HG03045 (cell line): ENCODE data around the gene RAD23B.
A peak's percentile ranks its signal among the peaks of the same experiment; 100 is the strongest.
"Not testable (repeated sequence)": the region's sequence is repeated elsewhere in the genome, so short reads cannot be mapped to it uniquely, and the experiment has no call there.

Source experiments
- ATAC-seq: cut with Tn5 transposase; IDR thresholded peaks from one replicate; pipeline ENCODE4 v1.9.1; 2021; ENCODE audit warnings: mild to moderate bottlenecking, moderate library complexity; ENCODE audit not compliant: unreplicated experiment

The RAD23B gene

DNA sequence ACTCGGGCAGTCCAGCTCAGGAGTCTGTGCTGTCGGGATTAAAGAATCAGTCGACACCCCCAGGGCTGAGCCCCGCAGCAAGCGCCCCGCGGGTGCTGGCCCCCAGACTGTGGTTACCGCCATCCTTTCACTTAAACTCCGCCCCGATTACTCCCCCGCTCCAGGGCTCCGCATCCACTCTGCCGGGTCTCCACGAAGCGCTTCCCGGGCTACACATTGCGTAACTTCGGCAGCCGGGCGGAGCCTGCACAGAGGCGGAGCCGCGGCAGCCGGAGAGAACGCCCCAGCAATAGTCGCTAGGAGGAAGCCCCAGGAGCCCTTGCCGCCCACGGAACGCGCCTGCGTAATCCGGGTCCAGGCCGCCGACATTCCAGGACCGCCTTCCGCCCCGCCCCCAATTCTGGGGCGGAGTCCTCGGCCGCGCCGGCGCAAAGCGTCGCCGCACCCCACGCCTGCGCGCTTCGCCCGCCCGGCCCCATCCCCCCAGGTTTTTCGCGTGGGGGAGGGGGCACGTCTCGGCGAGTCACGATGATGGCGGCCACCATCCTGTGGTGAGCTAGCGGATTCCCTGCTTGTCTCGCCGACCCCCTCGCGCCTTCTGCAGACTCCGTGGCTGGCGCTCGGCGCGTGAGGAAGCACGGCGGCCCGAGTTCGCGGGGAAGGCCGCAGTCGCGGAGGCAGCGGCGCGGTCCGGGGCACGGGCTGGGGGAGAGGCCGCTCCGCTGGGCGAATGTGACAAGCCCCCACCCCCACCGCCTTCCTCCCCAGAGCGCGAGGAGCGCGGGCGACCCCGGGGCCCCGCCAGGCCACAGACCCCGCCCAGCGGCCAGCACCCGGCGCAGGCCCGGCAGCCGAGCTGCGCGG, at the start of gene RAD23B:
RAD23B (plus strand) TSS at position 521 of the 864 bp plus-strand sequence. CDS start 351 bp downstream, outside the sequence.
- ATAC-seq, result peak; percentile 91

DNA sequence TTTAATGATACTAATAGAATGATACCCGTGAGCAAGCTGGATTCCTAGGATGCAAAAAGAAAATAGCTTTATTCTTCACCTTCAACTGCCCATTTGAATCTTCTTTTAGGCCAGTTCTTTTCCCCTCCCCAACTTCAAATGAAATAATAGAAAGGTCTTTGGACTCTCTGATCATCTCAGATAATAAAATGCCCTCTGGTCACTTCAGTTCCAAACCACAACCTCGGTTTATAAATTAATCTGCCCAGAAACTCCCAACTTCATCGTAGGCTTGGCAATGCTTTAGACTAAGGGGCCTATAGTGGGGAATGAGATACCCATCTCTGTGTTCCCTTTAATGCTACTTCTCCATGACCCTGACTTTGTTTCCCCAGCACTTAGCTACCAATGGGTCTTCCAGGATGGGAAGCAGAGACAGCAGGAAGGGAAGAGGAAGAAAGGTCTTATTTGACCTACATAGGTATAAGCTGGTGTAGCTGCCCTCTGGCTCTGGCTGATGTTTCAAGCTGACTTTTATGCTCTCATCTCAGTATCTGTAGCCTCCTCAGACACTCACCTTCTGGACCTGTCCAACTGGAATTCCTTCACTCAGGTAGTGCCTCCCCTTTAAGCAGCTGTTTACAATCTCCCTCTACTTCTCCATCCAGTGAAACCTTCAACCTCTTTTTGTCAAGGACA, 47.2 kb upstream of the RAD23B start:
- no peak for ATAC-seq

DNA sequence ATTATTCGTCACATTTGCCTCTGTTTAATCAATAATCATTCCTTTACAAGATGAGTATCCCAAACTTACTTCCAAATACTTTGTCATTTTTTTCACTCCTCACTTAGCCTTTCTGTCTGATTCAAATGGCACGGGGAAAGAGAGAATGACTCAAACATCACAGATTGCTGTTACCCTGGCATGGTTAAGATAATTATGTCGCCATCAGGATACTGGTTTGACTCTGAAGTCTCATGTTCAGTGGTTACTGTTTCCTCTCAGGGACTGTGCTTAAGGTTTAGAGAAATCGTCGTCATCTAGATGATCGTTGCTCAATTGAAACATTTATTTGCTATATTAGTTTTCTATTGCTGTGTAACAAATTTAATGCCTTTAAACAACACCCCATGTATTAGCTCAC, 45.2 kb upstream of the RAD23B start:
- no peak for ATAC-seq

DNA sequence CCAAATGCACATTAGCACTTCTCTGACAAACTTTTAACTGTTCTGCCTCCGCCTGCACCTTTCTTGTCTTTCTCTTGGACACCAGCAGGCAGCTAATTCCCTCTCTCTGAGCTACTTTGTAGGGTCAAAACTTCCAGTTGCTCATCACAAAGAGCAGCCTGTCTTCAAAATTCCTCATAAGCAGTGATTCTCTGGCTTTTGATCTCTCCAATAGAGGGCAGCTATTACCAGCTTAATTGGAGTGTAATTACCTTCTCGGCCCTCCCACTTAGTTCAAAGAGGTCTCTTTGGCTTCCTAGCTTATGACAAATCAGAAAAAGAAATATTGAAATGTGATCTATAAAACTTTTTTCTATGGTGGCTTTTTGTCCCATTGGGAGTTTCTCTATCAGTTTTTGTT, 43.6 kb upstream of the RAD23B start:
- ATAC-seq, result no peak

DNA sequence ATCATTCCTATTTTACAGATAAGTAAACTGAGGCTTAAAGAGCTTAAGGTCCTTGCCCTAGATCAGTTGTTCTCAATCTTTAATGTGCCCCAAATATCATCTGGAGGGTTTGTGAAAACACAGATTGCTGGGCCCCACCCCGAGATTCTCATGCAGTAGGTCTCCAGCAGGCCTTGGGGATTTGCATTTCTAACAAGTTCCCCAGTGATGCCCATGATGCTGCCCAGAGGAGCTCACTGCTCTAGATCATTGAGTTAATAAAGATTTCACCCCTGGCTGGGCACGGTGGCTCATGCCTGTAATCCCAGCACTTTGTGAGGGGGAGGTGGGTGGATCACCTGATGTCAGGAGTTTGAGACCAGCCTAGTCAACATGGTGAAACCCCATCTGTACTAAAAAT, 42.8 kb upstream of the RAD23B start:
- no peak for ATAC-seq

DNA sequence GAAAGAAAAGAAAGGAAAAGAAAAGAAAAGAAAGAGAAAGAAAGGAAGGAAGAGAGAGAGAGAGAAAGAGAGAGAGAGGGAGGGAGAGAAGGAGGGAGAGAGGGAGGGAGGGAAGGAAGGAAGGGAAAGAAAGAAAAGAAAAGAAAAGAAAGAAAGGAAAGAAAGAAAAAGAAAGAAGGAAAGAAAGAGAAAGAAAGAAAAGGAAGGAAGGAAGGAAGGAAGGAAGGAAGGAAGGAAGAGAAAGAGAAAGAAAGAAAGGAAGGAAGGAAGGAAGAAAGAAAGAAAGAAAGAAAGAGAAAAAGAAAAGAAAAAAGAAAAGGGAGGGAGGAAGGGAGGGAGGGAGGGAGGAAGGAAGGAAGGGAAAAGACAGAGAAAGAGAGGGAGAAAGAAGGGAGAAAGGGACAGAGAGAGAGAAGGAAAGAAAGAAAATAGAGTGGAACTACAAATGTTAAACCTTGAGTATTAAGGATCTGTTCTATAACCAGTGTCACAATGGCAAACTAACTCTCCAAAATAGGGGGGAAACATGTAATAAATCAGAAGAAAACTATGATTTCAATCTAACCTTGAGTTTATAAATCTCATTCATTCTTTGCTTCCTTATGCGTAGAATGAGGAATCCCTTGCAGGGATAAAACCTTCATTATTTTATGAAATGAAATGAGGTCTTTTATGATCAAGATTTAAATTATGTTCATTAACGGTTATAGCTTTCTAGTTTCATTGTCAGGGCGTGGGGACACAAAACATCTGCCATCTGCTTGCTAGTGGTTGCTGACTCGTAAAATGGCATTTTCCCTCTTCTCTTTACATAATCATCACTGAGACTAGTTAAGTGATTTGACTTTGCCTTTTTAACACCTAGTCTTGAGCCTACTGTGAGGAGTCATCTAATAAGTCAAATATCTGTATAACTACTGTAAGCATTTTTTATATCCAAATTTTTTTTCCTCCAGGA, 40.7 kb upstream of the RAD23B start:
- no peak for ATAC-seq

DNA sequence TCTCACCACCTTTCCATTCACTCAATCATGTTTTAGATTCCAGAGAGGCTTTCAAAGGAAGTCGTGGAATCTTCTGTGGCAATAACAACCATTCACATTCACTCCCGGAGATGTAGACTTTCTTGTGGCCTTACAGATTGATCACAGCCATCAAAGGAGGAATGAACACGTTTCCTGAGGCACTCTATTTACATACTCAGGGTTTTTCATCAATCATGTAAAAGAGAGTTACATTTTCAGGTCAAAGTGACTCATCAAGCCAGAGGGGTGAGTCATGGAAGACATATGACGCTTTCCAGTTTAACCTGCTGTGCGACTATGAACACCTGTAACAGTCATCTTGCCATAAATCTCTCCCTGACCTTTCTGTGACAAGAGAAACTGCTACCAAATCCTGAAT, 39.3 kb upstream of the RAD23B start:
- ATAC-seq, result no peak

DNA sequence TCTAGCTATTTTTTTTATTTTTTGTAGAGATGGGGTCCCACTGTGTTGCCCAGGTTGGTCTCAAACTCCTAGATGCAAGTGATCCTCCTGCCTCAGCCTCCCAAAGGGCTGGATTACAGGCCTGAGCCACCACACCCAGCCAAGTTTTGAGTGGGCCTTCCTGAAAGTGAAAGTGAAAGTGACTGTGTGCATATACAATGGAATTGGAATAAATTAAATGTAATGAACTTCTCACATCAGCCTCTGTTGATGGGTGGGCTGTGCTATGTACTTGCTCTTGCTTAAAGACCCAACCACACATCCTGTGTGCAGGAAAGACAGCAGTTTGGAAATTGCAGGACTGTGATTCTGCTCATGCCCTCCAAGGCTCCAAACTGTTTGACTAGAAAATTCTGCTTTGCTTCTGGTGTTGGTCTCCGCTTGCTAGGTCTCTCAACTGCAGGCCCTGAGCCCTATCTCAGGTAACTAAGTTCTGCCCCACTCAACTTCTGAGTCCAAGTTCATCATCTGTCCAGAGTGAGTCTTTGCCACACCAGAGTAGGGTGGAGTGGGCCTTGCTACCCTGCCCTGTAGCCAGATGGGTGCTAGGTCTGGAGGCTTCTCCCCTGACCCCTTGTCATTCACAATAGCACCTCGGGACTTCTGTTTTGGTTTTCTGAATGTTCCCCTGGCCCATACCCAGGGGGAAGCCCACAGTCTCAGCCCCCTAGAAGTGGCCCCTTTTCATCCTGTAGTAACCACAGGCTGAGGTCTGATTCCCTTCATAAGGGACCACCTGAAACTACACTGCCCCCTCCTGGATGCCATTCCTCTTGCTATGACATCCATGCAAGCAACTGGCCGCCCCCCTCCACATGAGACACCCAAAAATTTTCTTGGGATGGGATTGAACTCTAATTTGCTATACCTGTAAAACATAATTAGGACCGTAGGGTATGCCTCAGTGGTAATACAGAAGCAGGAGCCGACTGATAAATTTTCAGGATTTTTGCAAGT, 36.5 kb upstream of the RAD23B start:
- no peak for ATAC-seq

GRCh38 chr9:107248714-107249113, 34.4 kb upstream of the RAD23B start:
- no peak for ATAC-seq

DNA sequence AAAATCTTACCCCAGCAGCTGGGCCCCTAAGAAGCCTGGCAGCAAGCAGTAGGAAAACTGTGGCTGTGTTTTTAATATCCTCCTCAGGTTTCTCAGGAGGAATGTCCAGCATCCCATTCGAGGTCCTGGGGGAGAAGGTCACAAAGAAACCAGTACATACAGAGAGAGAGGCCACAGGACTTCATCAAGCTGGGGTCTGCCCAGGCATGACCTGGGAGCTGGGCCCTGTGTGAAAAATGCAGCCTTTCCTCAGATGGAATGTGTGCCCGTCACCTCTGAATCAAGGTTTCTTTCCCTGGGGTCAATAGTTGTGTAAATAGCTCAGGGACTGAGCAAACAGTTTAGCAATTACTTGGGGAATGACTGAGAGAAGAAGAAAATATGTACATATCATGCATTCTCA, 33.9 kb upstream of the RAD23B start:
- no peak for ATAC-seq

- ATAC-seq, result no peak
Measured at GRCh38 chr9:107249665-107250285, 33.3 kb upstream of the RAD23B start.

DNA sequence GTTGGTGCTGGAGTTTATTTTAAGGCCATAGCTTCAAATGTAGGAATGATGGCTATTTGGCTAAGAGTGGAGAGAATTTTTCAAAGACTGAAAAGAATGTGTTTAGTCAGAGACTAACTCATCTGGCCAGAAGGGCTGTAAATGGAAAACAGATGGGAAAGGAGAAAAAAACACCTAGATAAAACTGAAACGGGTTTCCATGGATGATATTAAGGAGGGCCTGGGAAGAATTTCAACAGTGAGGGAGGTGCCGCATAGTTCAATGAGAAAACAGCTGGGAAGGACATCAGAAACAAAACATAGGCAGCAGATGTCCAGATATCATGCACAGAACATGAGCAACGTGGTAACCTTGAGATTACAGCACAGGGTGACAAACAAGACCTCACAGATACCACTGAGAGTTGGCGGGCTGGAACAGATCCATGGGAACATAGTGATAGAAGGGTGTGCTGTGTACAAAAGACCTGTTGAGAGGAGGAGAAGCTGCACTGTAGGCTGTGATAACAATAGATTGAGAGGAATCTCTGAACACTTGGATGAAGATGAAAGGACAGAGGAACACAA, 31.2 kb upstream of the RAD23B start:
- ATAC-seq, result no peak

DNA sequence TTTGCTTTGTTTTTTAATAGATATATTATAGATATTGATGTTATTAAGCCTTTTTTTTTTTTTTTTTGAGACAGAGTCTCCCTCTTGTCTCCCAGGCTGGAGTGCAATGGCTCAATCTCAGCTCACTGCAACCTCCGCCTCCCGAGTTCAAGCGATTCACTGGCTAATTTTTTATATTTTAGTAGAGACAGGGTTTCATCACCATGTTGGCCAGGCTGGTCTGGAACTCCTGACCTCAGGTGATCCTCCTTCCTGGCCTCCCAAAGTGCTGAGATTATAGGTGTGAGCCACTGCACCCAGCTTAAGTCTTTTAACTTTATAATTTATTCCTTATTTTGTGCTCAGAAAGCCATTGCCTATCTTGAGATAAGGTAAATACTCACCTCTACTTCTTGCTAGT, 24.2 kb upstream of the RAD23B start:
- no peak for ATAC-seq

DNA sequence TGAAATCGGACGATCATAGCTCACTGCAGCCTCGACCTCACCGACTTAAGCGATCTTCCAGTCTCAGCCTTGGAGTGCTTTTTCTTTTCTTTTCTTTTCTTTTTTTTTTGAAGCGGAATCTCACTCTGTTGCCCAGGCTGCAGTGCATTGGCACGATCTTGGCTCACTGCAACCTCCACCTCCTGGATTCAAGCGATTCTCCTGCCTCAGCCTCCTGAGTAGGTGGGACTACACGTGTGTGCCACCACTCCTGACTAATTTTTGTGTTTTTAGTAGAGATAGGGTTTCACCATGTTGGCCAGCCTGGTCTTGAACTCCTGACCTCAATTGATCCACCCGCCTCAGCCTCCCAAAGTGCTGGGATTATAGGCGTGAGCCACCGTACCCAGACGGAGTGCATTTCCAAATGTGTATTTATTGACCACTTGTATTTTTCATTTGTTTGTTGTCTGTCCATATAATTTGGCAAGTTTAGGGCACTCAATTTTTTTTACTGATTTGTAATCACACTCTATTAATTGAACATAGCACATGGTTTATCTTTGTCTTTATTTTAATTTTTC, 23.2 kb upstream of the RAD23B start:
- ATAC-seq, result not testable (repeated sequence)

- peak; percentile 98 for ATAC-seq
Measured at GRCh38 chr9:107260437-107261081, 22.5 kb upstream of the RAD23B start.

- no peak for ATAC-seq
Measured at GRCh38 chr9:107261106-107261505, 22.0 kb upstream of the RAD23B start.

GRCh38 chr9:107263289-107263688, 19.8 kb upstream of the RAD23B start:
- no peak for ATAC-seq

DNA sequence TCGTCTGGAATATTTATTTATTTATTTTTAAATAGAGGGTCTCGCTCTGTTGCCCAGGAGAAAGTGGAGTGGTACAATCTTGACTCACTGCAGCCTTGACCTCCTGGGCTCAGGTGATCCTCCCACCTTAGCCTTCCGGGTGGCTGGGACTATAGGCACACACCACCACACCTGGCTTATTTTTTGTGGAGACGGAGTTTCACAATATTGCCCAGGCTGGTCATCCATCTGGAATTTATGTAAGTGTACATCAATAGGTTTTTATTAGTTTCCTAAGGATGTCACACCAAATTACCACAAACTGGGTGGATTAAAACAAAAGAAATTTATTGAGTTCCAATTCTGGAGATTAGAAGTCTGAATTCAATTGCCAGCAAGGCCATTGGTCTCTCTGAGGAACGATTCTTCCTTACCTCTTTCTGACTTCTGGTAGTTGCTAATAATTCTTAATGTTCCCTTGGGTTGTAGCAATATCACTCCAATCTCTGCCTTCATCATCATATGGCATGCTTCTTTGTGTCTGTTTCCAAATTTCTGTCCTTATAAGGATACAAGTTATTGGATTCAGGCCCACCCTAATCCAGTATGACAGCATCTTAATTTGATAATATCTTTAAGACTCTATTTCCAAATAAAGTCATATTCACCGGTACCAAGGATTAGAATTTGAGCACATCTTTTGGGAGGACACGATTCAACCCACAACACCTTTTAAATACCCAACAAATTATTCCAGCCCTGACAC, 16.3 kb upstream of the RAD23B start:
- no peak for ATAC-seq
